Measurements from ENCODE around the gene CALHM3. TPM values are rescaled to one million over a fixed set of nuclear protein-coding genes. Genes with fewer than 3 reads are reported as not detected.
A peak's percentile ranks its signal among the peaks of the same experiment; 100 is the strongest.

Gene CALHM3
- total RNA-seq, 1 experiment from 2014 or later = not detected

DNA sequence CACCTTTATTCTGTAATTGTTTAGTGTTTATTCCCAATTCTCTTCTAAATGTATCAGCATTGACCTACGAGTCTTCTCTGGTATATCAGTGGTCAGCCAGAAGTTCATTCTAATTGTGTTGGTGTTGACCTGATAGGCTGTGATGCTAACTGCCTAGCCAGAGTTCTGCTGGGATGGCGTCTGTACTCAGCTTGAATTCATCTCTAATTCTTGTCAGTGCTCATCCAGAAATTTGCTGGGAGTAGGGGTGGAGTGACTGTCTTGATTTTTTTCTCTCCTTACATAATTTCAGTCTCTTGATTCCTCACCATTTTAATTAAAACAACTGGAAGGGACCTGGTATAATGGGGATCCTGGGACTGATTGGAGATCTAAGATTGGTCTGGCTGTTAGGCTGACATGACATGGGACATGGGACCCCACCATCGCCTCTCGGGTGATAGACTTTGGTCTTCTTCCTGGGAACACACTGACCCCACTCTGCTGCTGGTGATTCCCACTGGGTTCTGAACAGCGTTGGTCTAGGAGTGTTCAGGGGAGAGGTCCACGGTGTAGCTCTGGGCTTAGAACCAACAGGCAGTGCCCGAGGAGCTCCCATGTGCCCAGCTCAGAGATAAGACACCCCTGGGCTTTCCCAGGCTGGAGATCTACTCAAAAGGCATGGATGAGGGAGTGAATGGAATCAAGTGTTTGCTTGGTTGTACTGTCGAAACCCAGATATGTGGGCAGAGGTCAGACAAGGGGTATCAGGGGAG, 18.3 kb upstream of the CALHM3 start:
- Mint-ChIP-seq H3K4me1 (ENCODE audit: insufficient read depth, unreplicated experiment) (peaks cover 7% of the 10 kb centered on the region), H3K36me3 (ENCODE audit: insufficient read depth, unreplicated experiment) (no peaks in the 10 kb centered on the region), H3K4me3 (ENCODE audit: unreplicated experiment) (no peak overlapping the region), H3K9me3 (ENCODE audit: unreplicated experiment) (no peaks in the 10 kb centered on the region), H3K27ac (ENCODE audit: low read depth, unreplicated experiment) (no peak overlapping the region), H3K27me3 (ENCODE audit: insufficient read depth, unreplicated experiment) (peaks cover 56% of the 10 kb centered on the region)
- intact Hi-C loops (cut with micrococcal nuclease) = no loop called here
- ChIA-PET CTCF (interaction anchor here (0.7 kb wide), 1 partner anchor 7 kb away, joined by 3 read pairs; no protein-coding TSS in a partner anchor), POLR2A (no interaction called here)
- DNase-seq (ENCODE audit: unreplicated experiment) = no peak
- TF ChIP-seq, protein P1, sequence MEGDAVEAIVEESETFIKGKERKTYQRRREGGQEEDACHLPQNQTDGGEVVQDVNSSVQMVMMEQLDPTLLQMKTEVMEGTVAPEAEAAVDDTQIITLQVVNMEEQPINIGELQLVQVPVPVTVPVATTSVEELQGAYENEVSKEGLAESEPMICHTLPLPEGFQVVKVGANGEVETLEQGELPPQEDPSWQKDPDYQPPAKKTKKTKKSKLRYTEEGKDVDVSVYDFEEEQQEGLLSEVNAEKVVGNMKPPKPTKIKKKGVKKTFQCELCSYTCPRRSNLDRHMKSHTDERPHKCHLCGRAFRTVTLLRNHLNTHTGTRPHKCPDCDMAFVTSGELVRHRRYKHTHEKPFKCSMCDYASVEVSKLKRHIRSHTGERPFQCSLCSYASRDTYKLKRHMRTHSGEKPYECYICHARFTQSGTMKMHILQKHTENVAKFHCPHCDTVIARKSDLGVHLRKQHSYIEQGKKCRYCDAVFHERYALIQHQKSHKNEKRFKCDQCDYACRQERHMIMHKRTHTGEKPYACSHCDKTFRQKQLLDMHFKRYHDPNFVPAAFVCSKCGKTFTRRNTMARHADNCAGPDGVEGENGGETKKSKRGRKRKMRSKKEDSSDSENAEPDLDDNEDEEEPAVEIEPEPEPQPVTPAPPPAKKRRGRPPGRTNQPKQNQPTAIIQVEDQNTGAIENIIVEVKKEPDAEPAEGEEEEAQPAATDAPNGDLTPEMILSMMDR (IDR thresholded peaks at IDR 0.05; ENCODE audit: unreplicated experiment) = no peak
- no TSS peak for BruUV-seq (replicated peaks)

DNA sequence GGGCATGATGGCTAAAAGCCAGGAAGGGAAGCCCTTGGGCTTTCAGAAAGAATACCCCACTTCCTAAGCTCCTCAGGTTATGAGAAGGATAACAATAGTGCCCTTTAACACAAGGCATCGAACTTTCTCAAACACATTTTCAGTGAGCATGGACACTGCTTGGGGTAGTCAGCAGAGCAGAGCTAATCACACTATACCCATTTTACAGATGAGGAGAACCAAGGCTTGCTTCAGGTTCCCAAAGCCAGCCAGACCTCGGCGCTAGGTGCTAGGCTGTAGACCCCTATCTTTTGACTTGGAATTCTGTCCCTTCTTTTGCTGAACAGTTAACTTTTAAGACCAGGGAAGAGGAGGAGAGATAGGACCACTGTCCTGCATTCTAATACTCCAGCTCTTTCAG, 16.3 kb upstream of the CALHM3 start:
- H3K27me3 Mint-ChIP-seq (ENCODE audit: insufficient read depth, unreplicated experiment) = peaks cover 51% of the 10 kb centered on the region
- DNase-seq (ENCODE audit: unreplicated experiment) = no peak
- no peaks in the 10 kb centered on the region for H3K9me3 Mint-ChIP-seq (ENCODE audit: unreplicated experiment)
- peaks cover 23% of the 10 kb centered on the region for H3K4me1 Mint-ChIP-seq (ENCODE audit: insufficient read depth, unreplicated experiment)
- no TSS peak for BruUV-seq (replicated peaks)
- peak overlapping the region; percentile 42 for H3K4me3 Mint-ChIP-seq (ENCODE audit: unreplicated experiment)
- CTCF ChIA-PET = interaction anchor here (0.5 to 0.6 kb wide), 2 partner anchors 54 to 337 kb away, joined by 3 to 4 read pairs; no protein-coding TSS in a partner anchor
- POLR2A ChIA-PET = no interaction called here
- intact Hi-C loops (cut with micrococcal nuclease) = no loop called here
- no peak overlapping the region for H3K27ac Mint-ChIP-seq (ENCODE audit: low read depth, unreplicated experiment)
- TF ChIP-seq, protein P1 (IDR thresholded peaks at IDR 0.05; ENCODE audit: unreplicated experiment) = no peak
- H3K36me3 Mint-ChIP-seq (ENCODE audit: insufficient read depth, unreplicated experiment) = no peaks in the 10 kb centered on the region

DNA sequence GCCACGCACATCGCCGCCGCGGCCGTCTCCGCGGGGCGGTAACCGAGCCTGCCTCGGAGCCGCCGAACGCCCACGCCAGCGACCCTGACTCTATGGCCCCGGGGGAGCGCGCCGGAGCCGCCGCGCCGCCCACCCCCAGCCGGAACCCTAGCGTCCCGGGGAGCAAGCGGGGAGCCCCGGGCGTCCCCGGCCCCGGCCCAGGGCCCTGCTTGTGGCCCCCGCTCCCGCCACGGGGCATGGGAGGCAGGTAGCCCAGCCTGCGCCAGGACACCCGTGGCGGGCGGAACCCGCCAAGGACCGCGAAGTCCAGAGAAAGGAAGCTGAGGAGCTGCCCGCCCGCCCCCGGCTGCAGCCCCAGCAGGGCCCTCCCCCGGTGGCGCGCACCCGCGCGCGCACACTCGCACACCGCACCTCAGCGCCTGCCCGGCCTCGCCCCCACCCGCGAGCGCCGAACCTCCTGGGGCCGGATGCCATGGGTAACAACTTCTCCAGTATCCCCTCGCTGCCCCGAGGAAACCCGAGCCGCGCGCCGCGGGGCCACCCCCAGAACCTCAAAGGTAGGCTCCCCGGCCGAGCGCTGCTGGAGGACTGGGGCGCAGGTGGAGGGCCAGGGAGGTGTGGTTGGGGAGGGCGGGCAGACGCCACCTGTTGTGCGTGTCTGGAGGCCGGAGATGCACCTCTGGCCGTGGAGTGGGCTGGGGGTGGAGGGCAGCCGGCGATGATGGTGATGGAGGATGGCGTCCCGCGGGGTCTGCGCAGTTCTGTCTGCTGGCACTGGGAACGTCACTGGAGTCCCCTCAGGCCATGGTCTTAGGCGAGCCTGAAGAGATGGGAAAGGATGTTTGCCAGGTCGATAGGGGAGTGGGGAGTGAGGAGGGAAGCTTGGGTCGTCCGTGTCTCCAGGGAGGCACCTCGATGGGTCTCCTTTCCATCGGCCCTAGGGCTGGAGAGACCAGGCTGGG, 15.2 kb upstream of the CALHM3 start:
- H3K36me3 Mint-ChIP-seq (ENCODE audit: insufficient read depth, unreplicated experiment) = no peaks in the 10 kb centered on the region
- peaks cover 25% of the 10 kb centered on the region for H3K4me1 Mint-ChIP-seq (ENCODE audit: insufficient read depth, unreplicated experiment)
- CTCF ChIA-PET = interaction anchor here (0.6 to 1.1 kb wide), 2 partner anchors 70 to 192 kb away, joined by 3 read pairs; no protein-coding TSS in a partner anchor
- TF ChIP-seq, protein P1 (IDR thresholded peaks at IDR 0.05; ENCODE audit: unreplicated experiment) = no peak
- no TSS peak for BruUV-seq (replicated peaks)
- no peaks in the 10 kb centered on the region for H3K9me3 Mint-ChIP-seq (ENCODE audit: unreplicated experiment)
- POLR2A ChIA-PET = interaction anchor here (0.6 to 1.5 kb wide), 2 partner anchors 98 to 852 kb away, joined by 3 to 4 read pairs; partner anchors contain the start of genes ATP5MK and PDCD11
- no peak for DNase-seq (ENCODE audit: unreplicated experiment)
- peaks cover 40% of the 10 kb centered on the region for H3K27me3 Mint-ChIP-seq (ENCODE audit: insufficient read depth, unreplicated experiment)
- H3K4me3 Mint-ChIP-seq (ENCODE audit: unreplicated experiment) = peak overlapping the region; percentile 64
- intact Hi-C loops (cut with micrococcal nuclease) = no loop called here
- no peak overlapping the region for H3K27ac Mint-ChIP-seq (ENCODE audit: low read depth, unreplicated experiment)

Data from MCF 10A (cell line).